Head of caudate nucleus (tissue), 42 donors: ENCODE data around the gene LCN15.
"Not testable (repeated sequence)": the region's sequence is repeated elsewhere in the genome, so short reads cannot be mapped to it uniquely, and the experiment has no call there.

Experiments
- DNase-seq, 42 donors: peaks; one replicate each; pipeline versions ENCODE4 v3.0.0 to v3.0.0-alpha.2; 2020 to 2021; ENCODE audit warnings: mixed read lengths in 7 of 42
- intact Hi-C: fragments of 100-400 bp; cut with DNase I; formaldehyde crosslinking; loops from one replicate; pipeline ENCODE4 v1.15.0; 2022

The LCN15 gene

DNA sequence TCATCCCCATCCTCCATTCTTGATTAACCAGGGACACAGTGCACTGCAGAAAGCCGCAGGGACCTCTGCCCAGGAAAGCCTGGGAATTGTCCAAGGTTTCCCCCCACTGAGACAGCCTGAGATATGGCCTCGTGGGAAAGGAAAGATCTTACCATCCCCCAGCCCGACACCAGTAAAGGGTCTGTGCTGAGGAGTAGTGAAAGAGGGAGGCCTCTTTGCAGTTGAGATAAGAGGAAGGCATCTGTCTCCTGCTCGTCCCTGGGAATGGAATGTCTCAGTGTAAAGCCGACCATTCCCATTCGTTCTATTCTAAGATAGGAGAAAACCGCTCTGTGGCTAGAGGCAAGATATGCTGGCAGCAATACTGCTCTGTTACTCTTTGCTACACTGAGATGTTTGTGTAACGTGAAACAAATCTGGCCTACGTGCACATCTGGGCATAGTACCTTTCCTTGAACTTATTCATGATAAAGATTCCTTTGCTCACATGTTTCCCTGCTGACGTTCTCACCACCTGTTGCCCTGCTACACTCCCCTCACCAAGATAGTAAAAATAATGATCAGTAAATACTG, 32.5 kb upstream of the LCN15 start:
- intact Hi-C loops, DNase-seq: not testable (repeated sequence)

DNA sequence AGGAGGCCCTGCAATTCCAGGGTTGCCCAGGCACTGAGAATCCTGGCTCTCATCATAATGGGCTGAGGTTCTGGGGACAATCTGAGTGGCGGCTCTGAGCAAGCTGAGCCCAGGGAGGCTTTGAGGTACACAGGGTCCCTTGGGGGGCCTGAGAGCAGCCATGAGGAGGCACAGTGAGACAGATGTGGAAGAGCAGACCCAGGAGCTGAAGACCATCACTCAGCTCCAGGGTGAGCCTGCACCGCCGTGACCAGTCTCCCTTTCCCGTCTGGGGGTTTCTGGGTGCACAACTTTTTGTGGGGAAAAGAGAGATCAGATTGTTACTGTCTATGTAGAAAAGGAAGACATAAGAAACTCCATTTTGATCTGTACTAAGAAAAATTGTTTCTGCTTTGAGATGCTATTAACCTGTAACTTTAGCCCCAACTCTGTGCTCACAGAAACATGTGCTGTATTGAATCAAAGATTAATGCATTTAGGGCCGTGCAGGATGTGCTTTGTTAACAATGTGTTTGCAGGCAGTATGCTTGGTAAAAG, 32.0 kb upstream of the LCN15 start, which contains the start of gene CCDC183:
CCDC183 (plus strand) TSS at position 101 of the 537 bp plus-strand sequence; CDS start at position 161, 60 bp downstream.
- intact Hi-C loops, result no loop called here
- no peak for DNase-seq

DNA sequence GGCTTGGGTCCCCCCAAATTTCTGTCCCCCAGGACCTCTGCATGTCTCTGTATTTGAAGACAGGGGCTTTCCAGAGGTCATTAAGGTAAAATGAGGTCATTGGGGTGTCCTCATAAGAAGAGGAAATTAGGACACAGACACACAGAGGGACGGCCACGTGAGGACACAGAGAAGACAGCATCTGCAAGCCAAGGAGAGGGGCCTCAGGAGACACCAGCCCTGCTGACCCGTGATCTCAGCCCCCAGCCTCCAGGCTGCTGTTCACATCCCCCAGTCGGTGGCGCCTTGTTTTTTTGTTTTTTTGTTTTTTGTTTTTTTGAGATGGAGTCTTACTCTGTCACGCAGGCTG, 30.7 kb upstream of the LCN15 start:
- DNase-seq, result no peak
- intact Hi-C loops, result loop anchor here (5.0 kb wide), 1 partner anchor 157 kb away; the partner anchor contains the start of gene LCN12

DNA sequence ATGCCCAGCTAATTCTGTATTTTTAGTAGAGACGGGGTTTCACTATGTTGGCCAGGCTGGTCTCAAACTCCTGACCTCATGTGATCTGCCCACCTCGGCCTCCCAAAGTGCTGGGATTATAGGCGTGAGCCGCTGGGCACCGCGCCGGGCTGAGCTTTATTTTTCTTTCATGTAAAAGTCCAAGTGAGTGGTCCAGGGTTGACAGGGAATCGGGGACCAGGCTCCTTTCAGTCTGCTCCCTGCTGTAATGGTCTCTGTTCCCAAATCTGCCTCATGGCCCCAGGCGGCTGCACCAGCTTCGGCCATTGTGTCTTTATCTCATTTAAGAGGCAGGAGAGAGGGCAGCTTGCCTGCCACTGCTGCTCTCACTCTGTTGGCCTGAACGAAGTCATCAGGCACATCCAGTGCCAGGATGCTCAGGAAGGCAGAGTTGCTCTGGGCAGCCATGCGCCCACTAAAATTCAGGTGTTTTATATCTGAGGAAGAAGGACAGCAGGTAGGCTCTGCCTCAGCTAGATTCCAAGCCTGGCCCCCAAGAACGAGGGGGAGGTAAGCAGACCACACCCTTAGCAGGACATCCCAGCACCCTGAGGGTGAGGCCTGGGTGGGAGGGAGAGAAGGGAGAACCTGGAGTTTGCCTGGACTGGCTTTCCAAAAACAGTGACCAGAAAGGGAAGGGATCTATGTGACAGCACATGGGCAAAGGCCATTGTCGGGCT, 30.1 kb upstream of the LCN15 start:
- intact Hi-C loops, result loop anchor here (5.0 kb wide), 1 partner anchor 158 kb away; the partner anchor contains the start of gene LCN12

DNA sequence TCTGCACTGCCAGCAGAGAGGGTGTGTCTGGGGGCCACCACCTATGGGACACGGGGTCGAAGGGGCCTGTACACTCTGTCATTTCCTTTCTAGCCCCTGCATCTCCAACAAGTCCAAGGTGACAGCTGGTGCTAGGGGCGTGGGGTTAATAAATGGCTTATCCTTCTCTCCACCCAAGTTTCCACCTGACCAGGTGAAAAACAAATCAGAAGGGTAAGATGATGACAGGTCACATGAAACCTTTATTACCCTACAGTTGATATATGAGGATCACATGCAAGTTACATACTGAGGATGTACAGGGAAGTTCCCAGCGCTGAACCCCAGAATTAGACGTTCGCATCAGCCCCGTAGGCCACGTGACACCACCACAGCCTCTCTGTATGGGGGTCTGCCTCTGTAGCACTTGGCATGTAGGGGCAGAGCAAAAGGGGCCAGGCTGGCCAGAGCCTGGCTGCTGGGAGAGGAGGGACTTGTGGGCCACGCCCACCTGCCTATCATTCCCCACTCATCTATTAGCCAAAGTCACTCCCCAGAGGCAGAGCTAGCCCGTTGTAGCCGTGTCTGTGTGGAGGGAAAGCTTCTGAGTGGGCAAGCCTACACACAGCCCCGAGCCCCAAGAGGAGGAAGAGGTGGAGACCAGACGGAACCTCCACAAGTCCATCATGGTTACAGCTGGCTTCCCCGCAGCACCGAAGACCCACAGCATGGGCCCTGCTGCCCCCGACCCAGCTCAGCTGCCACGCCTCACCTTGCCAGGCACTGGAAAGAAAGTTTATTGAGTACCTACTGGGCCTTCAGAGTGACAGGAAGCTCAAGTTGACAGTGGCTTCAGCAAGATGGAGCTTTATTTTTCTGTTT, 29.0 kb upstream of the LCN15 start:
- DNase-seq, result no peak
- intact Hi-C loops, result loop anchor here (5.0 kb wide), 1 partner anchor 159 kb away; the partner anchor contains the start of gene LCN12

More for the DNA sequence above, 30.1 kb upstream of the LCN15 start:
- no peak for DNase-seq

DNA sequence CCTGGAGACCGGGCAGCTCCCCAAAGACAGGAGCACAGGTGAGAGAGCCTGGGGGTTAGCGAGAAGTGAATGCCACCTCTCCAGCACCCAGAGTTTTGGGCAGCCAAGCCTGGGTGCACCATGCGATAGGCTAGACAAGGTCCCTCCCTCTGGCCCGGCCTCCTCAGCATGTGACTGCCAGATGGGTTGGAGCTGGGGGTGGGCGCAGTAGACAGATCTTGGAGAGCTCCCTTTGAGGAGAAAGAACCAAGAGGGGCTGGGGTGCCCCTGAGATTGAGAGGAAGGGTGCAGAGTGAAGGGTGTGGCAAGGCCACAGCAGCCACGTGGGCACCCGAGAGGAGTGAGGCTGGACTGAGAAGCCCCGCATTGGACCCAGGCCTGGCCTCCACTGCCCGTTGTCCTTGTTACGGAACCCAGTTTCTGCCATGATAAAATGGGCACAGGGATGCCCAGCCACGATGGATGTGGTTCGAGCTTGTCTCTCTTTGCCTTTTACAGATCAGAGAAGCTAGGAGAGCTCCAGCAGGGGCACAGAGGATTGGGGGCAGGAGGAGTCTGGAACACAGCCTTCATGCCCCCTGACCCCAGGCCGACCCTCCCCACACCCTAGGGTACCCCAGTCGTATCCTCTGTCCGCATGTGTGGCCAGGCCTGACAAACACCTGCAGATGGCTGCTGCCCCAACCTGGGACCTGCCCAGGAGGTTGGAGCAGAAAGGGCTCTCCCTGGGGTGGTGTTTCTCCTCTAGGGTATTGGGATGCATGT, 28.2 kb upstream of the LCN15 start:
- DNase-seq, result peak in 1 of 42 donors; percentile 20
- intact Hi-C loops, result loop anchor here (5.0 kb wide), 1 partner anchor 160 kb away; the partner anchor contains the start of gene LCN12

DNA sequence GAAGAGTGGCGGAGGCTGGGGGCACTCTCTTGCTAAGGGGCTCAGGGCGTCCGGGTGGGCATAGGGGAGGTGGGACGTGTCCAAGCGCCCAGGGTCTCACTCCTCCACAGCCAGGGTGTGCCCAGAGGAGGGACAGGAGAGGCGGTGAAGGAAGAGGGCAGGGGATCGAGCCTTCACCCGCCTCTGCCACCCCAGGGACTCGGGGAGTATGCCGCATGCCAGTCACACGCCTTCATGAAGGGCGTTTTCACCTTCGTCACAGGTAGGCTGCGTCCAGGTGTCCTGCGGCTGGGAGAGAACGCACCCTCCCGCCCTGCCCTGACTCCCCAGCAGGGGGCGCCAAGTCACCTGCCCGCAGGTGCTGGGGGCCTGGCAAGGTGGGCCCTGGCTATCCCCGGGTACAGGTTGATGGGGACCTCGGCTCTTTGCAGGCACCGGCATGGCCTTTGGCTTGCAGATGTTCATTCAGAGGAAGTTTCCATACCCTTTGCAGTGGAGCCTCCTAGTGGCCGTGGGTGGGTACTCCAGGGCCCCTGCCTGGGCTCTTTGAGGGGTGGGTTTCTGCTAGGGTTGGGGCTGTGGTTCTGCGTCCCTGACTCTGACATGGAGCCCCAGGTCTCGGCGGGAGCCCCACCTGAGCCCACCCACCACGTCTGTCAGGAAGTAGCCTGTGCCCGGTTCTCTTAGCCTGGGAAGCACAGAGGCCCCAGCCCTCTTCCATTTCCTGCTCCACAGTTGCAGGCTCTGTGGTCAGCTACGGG, 27.4 kb upstream of the LCN15 start:
- intact Hi-C loops, result loop anchor here (5.0 kb wide), 1 partner anchor 161 kb away; the partner anchor contains the start of gene LCN12
- DNase-seq, result peak in 33 of 42 donors; percentile 24 to 74 (median 45)

DNA sequence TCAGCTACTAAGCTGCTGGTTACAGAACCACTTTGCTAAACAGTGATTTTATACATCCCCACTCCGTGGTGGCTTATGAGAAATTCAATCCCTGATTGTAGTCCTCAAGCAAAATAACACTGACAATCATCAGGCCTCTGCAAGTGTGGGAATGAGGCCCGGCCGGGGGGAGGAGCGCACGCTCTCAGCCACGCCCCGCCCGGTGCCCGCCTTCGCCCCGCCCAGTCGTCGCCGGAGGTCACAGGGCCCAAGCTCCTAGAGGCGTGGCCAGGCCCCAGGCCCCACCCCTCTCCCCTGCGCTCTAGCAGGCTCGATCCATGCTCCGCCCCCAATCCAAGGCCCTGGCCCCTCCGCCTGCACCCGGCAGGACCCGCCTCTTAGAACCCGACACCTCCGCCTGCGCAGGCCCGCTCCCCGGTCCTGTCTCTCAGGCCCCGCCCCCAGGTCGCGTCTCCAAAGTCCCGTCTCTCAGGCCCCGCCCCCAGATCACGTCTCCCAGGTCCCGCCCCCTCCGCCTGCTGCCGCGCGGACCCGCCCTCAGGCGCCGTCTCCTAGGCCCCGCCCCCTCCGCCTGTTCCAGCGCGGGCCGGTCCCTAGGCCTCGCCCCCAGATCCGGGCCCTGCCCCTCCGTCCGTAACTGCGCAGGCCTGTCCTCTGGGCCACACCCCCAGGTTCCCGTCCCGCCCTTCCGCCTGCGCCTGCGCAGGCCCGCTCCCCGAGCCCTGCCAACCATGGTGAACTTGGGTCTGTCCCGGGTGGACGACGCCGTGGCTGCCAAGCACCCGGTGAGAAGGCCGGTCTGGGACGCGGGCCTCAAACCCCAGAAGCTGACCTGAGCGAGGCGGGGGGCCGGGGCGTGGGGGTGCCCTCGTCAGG, 26.6 kb upstream of the LCN15 start, which contains the start of gene TMEM141:
TMEM141 (plus strand) TSS at position 705 of the 876 bp plus-strand sequence; CDS start at position 732, 27 bp downstream.
- intact Hi-C loops, result loop anchor here (5.0 kb wide), 1 partner anchor 161 kb away; the partner anchor contains the start of gene LCN12
- peak; percentile 99 to 100 (median 100) for DNase-seq

DNA sequence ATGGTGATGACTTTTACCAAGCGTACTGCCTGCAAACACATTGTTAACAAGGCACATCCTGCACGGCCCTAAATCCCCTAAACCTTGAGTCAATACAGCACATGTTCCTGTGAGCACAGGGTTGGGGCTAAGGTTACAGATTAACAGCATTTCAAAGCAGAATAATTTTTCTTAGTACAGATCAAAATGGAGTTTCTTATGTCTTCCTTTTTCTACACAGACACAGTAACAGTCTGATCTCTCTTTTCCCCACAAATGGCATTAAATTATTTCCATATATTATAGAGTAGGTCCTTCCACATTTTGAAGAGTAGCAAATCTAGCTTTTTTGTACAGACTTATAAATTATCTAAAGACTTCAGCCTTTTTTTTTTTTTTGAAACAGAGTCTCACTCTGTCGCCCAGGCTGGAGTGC, 25.2 kb upstream of the LCN15 start:
- intact Hi-C loops, result loop anchor here (5.0 to 10.0 kb wide), 2 partner anchors 248 to 285 kb away; partner anchors contain the start of genes SAPCD2 and UAP1L1
- DNase-seq, result no peak

DNA sequence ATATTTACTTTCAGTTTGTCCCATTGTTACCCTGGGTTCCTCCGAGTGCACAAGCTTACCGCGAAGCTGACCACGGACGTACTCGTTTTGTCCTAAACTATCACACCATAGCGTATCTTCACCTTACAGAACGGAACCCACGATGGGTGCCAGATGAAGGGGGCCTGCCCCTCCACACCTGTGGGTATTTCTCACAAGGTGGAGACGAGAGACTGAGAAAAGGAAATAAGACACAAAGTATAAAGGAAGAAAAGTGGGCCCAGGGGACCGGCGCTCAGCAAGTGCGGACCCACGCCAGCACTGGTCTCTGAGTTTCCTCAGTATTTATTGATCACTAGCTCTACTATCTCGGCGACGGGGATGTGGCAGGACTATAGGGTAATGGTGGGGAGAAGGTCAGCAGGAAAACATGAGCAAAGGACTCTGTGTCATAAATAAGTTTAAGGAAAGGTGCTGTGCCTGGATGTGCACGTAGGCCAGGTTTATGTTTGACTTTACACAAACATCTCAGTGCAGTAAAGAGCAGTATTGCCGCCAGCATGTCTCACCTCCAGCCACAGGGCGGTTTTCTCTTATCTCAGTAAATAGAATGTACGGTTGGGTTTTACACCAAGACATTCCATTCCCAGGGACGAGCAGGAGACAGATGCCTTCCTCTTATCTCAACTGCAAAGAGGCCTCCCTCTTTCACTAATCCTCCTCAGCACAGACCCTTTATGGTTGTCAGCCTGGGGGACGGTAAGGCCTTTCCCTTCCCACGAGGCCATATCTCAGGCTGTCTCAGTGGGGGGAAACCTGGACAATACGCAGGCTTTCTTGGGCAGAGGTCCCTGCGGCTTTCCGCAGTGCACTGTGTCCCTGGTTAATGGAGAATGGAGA, 24.6 kb upstream of the LCN15 start:
- intact Hi-C loops, result loop anchor here (5.0 to 10.0 kb wide), 2 partner anchors 248 to 286 kb away; partner anchors contain the start of genes SAPCD2 and UAP1L1
- not testable (repeated sequence) for DNase-seq

DNA sequence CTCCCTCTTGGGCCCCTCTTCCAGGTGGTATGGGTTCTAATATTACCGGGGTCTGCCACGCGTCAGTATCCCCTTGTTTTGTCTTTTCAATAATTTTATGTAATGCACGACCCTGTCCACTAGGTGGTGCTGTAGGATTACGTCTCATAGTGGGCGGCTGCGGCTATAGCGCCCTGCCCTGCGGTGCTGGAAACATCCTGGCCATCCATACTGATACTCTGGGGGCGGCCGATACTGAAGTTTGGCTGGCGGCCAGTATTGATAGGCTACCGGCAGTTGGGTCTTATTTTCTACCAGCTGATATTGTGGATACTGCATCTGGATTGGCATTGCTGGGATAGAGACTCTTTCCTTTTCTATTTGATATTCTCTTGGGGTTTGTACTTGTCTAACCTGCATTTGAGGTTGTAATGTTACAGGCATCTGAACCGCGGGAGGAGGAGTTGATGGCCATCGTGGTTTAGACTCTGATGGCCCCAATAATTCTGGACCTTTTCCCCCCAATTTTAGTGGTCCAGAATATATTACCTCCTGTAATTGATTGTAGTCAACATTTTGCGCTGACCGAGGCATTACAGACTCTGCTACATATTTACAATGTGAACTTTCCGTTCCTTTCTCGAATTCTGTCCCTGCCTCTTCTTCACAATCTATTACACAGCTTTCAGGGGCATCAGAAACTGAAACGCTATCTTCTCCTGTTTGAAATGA, 23.5 kb upstream of the LCN15 start:
- DNase-seq, result peak; percentile 45 to 90 (median 74)
- intact Hi-C loops, result loop anchor here (5.0 to 10.0 kb wide), 2 partner anchors 249 to 287 kb away; partner anchors contain the start of genes SAPCD2 and UAP1L1

DNA sequence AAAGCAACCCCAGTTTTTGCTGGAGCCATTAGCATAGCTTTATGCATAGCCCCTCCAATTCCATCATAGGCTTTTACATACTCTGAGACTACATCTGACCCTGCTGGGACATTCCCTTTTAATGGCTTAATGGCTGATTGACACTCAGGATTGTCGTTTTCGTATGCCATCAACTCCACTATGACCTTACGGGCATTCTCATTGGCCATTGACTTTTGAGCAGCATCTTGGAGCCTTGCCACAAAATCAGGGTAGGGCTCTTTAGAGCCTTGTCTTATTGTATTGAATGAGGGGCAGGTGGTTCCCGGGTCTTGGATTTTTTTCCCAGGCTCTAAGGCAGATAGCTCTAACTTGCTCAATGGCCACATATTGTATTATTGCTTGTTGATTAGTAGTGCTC, 22.7 kb upstream of the LCN15 start:
- intact Hi-C loops, result loop anchor here (5.0 to 10.0 kb wide), 2 partner anchors 250 to 288 kb away; partner anchors contain the start of genes SAPCD2 and UAP1L1

DNA sequence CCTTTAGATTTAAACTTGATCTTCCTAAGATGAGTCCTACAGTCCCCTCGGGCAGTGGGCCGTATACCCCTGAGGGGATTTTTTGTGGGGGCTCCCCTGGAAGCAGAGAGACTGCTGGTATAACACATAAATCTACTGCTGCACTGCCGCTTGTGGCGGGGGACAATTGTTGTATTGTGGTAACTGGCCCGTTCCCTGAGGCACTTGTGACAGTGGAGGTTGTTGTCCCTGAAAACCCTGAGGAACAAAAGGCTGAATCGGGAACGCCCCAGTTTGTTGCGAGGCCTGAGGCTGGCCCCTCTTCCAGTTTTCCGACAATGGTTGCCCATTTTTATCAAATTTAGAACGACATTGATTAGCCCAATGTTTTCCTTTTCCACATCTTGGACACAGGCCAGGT, 22.1 kb upstream of the LCN15 start:
- DNase-seq, result peak in 41 of 42 donors; percentile 29 to 85 (median 71)
- intact Hi-C loops, result loop anchor here (5.0 to 10.0 kb wide), 2 partner anchors 251 to 288 kb away; partner anchors contain the start of genes SAPCD2 and UAP1L1

More for the DNA sequence above, 22.7 kb upstream of the LCN15 start:
- DNase-seq, result peak in 1 of 42 donors; percentile 15
